SU-DHL-6 (cell line): ENCODE data around the gene ANKRD13D.

ENCODE experiments used
- CTCF ChIP-seq: fragments of 200-600 bp; sonication (generic); IDR thresholded peaks from one replicate; pipeline ENCODE4 v1.5.1; 2017; ENCODE audit warnings: antibody characterized with exemption, mild to moderate bottlenecking, low read length, moderate library complexity; ENCODE audit not compliant: insufficient read depth, poor library complexity, severe bottlenecking
- EZH2phosphoT487 ChIP-seq: fragments of 200-600 bp; sonication (generic), shearing (Covaris generic); conservative IDR thresholded peaks from 2 replicates; pipeline ENCODE4 v1.6.1; 2018; ENCODE audit warnings: mild to moderate bottlenecking, antibody characterized with exemption, low read length, moderate library complexity, mixed read lengths

- TF ChIP-seq CTCF (no peak), EZH2phosphoT487 (no peak)
Observed at GRCh38 chr11:67247946-67248550, 41.1 kb upstream of the ANKRD13D start.
